NCI-H748 treated with DMSO at 0.1 percent for 48 hours (cell line): ENCODE data around the gene COPG1.
"Not testable (repeated sequence)": the region's sequence is repeated elsewhere in the genome, so short reads cannot be mapped to it uniquely, and the experiment has no call there.

Experiments used
- DNase-seq: peaks from one replicate; lab custom pipeline; 2025; lab: John Stamatoyannopoulos, UW

COPG1 gene

GRCh38 chr3:129249284-129250065 lies at the start of gene COPG1:
COPG1 (plus strand) TSS chr3:129249606; CDS start chr3:129249710, 104 bp downstream.
- peak; percentile 48 for DNase-seq

GRCh38 chr3:129204473-129204872 lies 44.9 kb upstream of the COPG1 start:
- DNase-seq: no peak

- DNase-seq: no peak
Observed at GRCh38 chr3:129205109-129205832, 44.1 kb upstream of the COPG1 start.

GRCh38 chr3:129207479-129207878 lies 41.9 kb upstream of the COPG1 start:
- DNase-seq: no peak

- no peak for DNase-seq
Observed at GRCh38 chr3:129211345-129211744, 38.1 kb upstream of the COPG1 start.

GRCh38 chr3:129211772-129212171 lies 37.6 kb upstream of the COPG1 start:
- no peak for DNase-seq

- no peak for DNase-seq
Observed at GRCh38 chr3:129213238-129213637, 36.2 kb upstream of the COPG1 start.

GRCh38 chr3:129218742-129219141 lies 30.7 kb upstream of the COPG1 start:
- no peak for DNase-seq

GRCh38 chr3:129224387-129224786 lies 25.0 kb upstream of the COPG1 start:
- DNase-seq: not testable (repeated sequence)

GRCh38 chr3:129224984-129225393 lies 24.4 kb upstream of the COPG1 start:
- DNase-seq: no peak

GRCh38 chr3:129226374-129226773 lies 23.0 kb upstream of the COPG1 start:
- DNase-seq: no peak

GRCh38 chr3:129228891-129229585 lies 20.4 kb upstream of the COPG1 start:
- DNase-seq: no peak

GRCh38 chr3:129230311-129231019 lies 18.9 kb upstream of the COPG1 start:
- DNase-seq: no peak

- no peak for DNase-seq
Observed at GRCh38 chr3:129231331-129232119, 17.9 kb upstream of the COPG1 start.

GRCh38 chr3:129233538-129233937 lies 15.9 kb upstream of the COPG1 start:
- DNase-seq: no peak

GRCh38 chr3:129234441-129234840 lies 15.0 kb upstream of the COPG1 start:
- DNase-seq: no peak

GRCh38 chr3:129235344-129235917 lies 14.0 kb upstream of the COPG1 start:
- no peak for DNase-seq

- DNase-seq: no peak
Observed at GRCh38 chr3:129238945-129239705, 10.3 kb upstream of the COPG1 start.

- no peak for DNase-seq
Observed at GRCh38 chr3:129239991-129240390, 9.4 kb upstream of the COPG1 start.

- no peak for DNase-seq
Observed at GRCh38 chr3:129240436-129240835, 9.0 kb upstream of the COPG1 start.
